GM18951 (cell line): ENCODE results near the gene WDR59.

Experiments used
- POLR2A ChIP-seq: IDR thresholded peaks from 4 replicates; pipeline ENCODE4 v1.6.1; 2011; ENCODE audit warnings: mild to moderate bottlenecking; ENCODE audit not compliant: insufficient read length, insufficient read depth; ENCODE audit errors: extremely low read depth
- in situ Hi-C: fragments of 300-500 bp; cut with MboI; formaldehyde crosslinking; loops from one replicate; pipeline ENCODE4 v1.12.0; 2022; ENCODE audit warnings: low sequenced_read_pairs, mixed read lengths, inconsistent platforms; ENCODE audit not compliant: unreplicated experiment

The WDR59 gene

DNA sequence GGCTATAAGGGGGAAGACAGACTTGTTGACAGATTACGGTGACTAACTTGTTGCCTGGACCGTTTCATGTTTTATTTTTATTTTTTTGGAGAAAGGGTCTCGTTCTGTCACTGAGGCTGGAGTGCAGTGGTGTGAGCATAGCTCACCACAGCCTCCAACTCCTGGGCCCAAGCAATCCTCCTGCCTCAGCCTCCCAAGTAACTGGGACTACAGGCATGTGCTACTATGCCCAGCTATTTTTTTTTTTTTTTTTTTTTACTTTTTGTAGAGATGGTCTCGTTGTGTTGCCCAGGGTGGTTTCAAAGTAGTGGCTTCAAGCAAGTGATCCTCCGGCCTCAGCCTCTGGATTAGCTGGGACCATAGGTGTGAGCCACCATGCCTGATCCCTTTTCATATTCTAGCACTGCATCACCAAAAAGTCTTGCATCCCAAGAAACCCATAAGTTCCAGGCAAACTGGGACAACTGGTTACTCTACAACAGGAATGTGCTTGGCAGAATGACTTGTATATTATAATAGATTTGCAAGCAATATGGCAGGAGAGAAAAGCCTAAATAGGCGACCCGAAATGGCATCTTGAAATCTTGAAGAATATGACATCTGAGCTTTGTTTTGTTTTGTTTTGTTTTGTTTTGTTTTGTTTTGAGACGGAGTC, 2.2 kb upstream of the WDR59 start:
- in situ Hi-C loops, result no loop called here

DNA sequence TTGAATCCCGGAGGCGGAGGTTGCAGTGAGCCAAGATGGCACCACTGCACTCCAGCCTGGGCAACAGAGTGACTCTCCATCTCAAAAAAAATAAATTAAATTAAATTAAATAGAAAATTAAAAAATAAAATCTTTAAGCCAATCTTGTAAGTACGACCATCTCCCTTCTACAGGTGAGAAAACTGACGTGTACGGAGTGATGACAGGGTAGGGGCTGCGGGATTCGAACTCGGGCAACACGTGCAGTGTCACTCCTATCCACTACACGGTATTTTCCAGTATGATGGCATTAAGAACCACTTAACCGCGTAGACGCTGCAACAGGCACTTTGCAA, 762 bp downstream of the WDR59 start:
- in situ Hi-C loops, result no loop called here
- no peak for TF ChIP-seq POLR2A

More for the DNA sequence above, 2.2 kb upstream of the WDR59 start:
- TF ChIP-seq POLR2A, result no peak

DNA sequence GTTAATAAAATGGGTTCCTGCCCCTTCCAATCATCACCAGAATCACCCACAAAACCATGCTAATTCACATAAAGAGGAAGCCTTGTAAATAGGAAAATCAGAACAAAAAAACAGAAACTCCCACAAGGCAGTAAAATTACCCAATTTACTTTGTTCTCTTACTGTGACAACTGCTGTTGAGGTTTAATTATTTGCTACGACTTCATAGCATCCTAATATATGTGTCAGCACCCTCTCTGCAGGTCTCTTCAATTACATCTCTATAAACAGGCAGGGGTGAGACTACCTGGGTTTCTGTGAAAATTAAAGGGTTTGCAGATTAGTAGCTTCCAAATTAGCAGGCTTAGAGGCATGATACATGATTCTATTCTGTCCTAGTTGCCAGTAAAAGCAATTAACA, 2.7 kb downstream of the WDR59 start:
- TF ChIP-seq POLR2A, result no peak
- in situ Hi-C loops, result no loop called here

DNA sequence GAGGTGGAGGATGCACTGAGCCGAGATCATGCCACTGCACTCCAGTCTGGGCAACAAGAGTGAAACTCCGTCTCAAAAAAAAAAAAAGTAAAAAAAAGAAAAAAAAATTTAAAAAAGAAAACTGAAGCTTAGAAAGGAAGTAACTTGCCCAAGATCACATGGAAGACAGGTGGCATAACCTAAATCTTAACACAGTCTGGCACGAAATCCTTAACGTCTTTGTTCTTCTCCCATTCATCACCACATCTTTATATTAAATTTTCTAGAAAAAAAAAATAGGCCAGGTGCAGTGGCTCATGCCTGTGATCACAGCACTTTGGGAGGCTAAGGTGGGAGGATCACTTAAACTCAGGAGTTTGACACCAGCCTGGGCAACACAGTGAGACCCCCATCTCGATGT, 9.3 kb downstream of the WDR59 start:
- in situ Hi-C loops, result no loop called here
- TF ChIP-seq POLR2A, result no peak

DNA sequence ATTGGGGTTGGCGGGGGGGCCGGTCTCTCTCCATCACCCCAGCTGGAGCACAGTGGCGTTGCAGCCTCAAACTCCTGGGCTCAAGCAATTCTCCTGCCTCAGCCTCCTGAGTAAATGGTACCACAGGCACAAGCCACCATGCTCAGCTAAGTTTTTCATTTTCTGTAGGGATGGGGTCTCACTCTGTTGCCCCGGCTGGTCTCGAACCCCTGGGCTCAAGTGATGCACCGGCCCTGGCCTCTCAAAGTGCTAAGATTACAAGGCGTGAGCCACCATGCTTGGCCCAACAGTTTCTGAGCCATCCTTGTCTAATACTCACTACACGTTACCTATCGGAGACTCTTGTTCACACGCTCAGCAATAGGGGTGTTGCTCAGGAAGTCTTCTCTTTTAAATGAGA, 11.6 kb downstream of the WDR59 start:
- no peak for TF ChIP-seq POLR2A
- in situ Hi-C loops, result no loop called here

DNA sequence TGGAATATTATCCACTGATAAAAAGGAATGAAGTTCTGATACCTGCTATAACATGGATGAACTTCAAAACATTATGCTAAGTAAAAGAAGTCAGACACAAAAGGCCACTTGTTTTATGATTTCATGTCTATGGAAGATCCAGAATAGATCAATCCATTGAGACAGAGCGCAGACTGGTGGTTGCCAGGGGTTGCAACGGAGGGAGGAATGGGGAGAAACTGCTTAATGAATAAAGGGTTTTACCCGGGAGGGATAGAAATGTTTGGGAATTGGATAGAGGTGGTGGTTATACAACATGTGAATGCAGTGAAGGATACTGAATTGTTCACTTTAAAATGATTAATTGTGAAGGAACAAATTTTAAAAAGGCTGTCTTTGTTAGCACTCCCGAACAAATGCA, 30.2 kb downstream of the WDR59 start:
- in situ Hi-C loops, result no loop called here
- TF ChIP-seq POLR2A, result no peak

DNA sequence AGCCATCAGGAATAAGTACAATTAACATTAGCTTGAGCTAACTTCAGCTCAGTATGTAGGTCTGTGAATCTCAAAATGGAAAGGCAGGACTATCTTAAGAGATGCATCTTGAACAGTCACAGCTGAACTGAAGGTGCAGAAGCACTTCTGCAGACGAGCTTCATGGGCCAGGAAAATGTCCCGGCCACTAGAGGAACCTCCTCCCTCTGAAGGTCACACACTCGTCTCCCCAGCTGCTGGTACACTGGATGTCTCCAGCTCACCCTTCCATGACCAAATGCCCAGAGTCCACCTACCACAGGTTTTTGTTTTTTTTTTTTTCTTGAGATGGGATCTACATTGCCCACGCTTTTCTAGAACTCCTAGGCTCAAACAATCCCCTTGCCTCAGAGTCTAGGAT, 33.2 kb downstream of the WDR59 start:
- TF ChIP-seq POLR2A, result no peak
- in situ Hi-C loops, result no loop called here

DNA sequence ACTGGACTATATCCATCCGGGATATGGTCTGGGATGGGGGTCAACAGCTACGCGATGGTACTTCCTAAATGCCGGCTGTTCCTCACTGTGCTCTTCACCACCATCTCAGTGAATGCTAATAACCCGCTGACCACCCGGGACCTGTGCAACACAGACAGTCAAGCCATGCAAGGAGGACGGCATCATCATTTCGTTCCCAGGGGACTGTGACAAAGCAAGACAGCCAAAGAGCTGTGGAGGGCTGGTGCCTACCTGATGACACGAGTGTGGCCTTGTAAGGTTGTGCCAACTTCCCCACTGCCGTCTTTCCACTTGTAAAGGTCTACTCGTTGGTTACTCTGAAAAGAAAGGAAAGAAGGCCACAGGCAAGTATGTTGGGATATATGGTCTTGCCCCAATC, 33.7 kb downstream of the WDR59 start:
- in situ Hi-C loops, result no loop called here
- no peak for TF ChIP-seq POLR2A

DNA sequence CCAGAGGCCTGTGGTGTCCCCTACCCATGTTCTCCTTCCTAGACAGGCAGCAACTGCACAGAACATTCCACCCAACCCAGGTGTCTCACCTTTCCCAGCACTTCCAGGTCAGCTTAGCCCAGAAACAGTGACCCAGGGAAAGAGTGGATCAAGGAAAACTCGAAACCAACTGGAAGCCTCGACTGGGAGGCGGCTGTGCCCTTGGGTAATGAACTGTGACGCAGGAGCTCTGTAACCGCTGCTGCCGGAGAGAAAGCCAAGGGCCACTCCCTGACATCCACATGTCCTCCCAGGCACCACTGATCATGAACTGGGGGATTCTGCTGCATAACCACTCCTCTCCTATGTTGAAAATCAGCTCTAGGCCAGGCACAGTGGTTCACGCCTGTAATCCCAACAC, 34.4 kb downstream of the WDR59 start:
- TF ChIP-seq POLR2A, result no peak
- in situ Hi-C loops, result no loop called here

DNA sequence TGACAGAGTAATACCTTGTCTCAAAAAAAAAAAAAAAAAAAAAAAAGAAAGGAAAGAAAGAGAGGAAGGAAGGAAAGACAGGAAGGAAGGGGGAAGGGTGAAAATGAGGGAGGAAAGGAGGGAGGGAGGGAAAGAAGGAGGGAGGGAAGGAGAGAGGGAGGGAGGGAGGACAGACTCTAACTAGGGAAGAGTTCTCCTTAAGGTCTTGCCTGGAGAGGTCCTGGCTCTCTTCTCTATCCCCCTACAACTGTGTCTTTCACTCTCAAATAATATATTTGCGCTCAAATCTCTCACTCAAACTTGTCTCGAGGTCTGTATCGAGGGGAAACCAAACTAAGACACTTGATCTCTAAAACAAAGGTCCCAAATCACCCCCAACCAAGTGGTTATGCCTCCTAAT, 35.6 kb downstream of the WDR59 start:
- TF ChIP-seq POLR2A, result no peak
- in situ Hi-C loops, result no loop called here

DNA sequence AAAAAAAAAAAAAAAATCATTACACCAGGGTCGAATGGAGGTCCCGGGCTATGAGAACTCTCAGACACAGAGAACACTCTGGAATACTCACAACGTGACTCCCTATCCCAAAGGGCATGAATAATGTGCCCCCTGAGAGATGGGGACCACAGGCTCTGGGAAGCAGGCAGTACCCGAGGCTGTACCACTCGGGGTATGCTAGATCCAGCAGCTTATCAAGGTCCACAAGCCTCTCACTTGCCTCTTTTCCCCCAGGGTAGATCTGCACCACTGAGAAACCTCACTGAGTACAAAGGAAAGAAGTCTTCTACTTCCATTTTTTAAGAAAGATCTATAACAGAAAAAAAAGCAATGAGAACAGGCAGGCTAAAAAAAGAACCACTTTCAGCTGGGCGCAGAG, 40.5 kb downstream of the WDR59 start:
- in situ Hi-C loops, result no loop called here
- no peak for TF ChIP-seq POLR2A

DNA sequence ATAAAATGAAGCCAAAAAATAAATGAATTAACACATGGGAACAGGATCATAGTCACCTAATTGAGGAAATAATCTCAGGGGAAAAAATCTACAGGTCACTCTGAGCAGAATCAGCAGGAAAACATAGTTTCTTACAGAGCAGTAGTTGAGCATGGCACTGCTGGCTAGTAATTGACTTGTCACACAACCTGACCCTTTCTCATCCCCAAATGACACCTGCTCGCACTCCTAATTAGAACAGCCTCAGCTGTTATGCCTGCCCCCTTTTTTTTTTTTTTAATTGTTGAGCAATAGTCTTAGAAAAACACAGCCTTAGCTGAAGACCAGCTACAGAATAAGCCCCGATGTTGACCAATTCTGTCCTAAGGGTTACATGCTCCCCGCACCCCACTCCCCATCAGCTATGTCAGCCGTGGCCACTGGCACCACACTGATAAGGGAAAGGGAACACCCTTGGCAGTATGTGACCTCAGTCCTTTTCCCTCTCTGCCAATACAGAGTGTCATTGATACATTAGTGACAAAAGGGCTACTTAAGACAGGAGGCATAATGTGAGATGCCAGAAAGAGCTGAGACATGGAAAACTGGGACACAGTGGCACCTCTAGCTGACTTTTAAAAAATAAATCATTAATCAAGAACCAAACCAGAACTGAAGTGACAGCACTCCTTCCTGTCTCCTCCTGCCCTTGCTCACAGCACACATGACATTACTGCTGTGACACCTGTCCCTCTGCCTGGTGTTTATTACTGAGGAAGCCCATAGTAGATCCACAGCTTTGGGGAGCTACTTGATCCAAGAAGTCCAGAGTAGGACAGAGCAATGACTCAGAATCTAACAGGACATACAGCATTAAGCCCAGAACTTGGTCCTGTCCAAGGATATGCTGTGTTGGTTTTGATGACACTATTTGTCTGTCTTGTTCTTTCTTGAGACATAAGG, 41.7 kb downstream of the WDR59 start:
- no peak for TF ChIP-seq POLR2A
- in situ Hi-C loops, result no loop called here

DNA sequence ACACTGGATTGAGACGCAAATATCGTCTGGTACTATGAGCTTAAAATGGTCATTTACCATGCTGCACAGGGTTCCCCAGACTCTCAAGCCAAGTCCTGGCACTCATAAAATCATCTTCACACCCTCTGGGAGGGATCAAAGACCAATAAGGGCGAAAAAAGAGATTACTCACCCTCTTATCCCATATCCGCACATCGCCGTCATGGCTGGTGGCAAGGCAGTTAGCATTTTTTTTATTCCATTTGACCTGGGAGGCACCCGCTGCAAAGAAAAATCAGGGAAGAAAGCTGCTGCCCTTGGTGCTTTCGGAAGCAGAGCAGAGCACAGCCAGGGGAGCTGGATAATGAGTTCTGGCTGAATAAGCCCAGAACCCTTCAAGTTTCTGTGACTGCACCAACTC, 42.4 kb downstream of the WDR59 start:
- no peak for TF ChIP-seq POLR2A
- in situ Hi-C loops, result no loop called here

DNA sequence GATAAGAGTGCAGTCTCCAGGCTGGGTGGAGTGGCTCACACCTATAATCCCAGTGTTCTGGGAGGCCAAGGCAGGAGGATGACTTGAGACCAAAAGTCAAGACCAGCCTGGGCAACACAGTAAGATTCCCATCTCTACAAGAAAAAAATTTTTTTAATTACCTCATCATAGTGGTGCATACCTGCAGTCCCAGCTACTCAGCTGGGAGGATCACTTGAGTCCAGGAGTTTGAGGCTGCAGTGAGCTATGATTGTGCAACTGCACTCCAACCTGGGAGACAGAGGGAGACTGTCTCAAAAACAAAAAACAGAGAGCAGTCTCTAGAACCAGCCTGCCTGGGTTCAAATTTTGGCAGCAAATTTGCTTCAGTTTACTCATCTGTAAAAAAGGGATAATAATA, 45.2 kb downstream of the WDR59 start:
- in situ Hi-C loops, result no loop called here
- no peak for TF ChIP-seq POLR2A
